ENCODE measurements around the gene SH3TC1.

The SH3TC1 gene

DNA sequence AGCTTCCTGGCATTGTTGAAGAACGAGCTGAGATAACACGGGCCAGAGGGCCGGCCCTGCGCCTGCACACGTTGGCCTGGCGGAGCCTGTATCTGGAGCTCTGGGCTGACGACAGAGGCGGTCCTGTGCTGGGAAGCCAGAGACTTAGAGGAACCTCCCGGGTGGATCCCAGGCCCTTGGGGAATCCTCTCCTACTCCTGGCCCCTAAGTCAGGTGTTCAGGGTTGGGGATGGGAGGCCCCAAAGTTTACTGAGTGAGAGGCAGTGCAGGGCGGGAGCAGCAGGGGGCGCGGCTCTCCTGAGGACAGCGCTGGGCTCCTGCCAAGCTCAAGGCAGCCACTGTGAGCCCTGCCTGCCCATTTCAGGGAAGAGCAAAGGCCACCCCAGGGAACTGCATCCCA is 68.0 kb downstream of the SH3TC1 start:
- DNase-seq = no peak

DNA sequence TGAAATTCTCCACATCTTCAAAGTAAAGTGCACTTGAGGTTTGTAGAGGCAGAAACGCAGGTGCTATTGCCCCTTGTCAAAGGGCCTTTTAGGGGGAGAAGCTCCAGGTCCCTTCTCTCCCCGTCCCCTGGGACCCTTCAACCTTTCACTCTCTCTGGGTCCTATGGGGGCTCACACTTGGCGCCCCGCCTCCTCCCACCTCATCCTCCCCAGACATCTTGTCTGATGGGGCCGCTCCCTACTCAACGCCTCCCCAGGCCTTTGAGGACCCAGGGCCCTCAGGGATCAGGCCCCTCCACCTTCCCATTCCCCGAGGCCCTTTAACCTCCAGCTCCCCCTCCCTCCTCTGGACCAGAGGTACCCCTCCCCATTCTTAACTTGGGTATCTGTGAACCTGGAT is 69.1 kb downstream of the SH3TC1 start:
- no peak for DNase-seq

DNA sequence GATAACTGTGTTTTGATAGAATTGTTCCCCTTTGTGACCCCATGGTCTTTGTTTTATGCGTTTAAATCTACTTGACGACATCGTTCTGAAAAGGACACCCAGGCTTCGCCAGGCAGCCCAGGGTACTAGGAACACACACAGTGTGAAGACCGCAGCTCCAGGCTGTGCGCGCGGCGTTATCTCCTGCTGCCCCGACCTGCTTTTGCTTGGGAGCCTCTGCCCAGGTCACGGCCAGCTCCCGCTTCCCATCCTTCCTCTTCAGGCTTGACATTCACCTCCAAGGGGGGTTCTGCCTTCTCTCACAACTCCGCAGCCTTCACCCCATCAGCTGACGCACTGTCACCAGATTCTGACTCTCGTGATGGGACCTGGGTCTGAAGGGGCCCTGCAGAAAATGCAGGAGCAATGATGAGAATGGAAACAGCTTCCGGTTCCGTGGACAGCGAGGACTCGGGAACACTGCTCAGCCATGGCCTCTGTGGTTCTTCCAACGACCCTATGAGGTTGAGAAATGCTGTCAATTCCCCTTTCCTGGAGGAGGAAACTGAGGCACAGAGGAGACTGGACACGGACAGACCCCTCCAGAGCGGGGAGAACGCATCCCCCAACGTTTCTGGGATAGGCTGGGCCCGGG is 69.9 kb downstream of the SH3TC1 start:
- DNase-seq = no peak

DNA sequence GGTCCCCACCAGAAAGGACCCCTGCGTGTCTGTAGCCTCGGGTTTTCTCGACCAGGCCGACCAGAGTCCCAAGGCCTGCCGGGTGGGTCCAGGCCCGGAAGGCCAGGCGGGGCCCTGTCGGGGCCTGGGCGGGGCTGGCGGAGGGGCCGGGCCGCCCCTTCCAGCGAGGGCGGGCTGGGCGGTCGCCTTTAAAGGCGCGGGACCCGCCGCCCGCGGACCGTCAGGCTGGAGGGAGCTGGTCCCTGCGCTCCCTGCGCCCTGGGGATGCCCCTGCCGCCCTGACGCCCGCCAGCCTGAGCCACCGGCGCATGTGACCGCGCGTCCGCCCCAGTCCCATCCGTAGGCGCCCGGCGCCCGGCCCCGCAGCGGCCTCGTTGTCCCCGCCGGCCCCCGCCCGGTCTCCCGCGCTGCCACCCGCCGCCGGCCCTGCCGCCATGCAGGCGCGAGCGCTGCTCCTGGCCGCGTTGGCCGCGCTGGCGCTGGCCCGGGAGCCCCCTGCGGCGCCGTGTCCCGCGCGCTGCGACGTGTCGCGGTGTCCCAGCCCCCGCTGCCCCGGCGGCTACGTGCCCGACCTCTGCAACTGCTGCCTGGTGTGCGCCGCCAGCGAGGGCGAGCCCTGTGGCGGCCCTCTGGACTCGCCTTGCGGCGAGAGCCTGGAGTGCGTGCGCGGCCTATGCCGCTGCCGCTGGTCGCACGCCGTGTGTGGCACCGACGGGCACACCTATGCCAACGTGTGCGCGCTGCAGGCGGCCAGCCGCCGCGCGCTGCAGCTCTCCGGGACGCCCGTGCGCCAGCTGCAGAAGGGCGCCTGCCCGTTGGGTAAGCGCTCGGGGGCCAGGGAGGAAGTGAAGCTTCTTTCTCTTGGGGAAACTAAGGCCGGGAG is 70.7 kb downstream of the SH3TC1 start, which contains the start of gene HTRA3:
TSS of gene HTRA3 (plus strand) at position 220 of the 883 bp plus-strand sequence. CDS start at position 435, 215 bp downstream.
- DNase-seq = no peak

GRCh38 chr4:8270418-8270771 is 71.3 kb downstream of the SH3TC1 start:
- no peak for DNase-seq

GRCh38 chr4:8270912-8271815 is 72.1 kb downstream of the SH3TC1 start:
- DNase-seq = no peak

GRCh38 chr4:8271821-8272220 is 72.7 kb downstream of the SH3TC1 start:
- no peak for DNase-seq

GRCh38 chr4:8272472-8273428 is 73.7 kb downstream of the SH3TC1 start:
- DNase-seq = no peak

- DNase-seq = no peak
These were observed 74.4 kb downstream of the SH3TC1 start for GRCh38 chr4:8273450-8273849.

DNA sequence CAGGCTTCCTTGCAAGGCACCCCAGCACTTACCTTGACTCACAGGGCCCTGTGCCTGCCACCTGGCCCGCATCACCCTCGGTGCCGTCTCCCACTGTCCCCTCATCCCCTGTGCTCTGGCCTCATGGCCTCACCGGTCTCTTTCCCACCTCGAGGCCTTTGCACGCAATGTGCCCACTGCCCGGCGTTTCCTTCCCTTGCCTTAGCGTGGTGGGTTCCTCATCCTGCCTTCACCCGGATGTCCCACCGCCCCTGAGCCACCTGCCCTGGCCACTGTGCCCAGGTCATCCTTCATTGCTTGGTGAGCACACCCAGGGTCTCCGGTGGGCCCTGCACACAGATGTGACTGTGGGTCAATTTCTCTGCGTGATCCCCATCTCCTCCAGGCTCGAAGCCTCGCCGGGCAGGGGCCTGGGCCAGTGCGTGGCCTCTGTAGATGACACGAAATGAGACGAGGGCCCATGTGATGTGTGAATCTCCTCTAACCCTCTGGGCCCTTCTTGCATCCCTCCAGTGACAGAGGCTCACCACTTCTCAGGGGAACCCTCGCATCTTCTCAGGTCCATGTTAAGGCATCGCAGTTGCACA is 75.1 kb downstream of the SH3TC1 start:
- no peak for DNase-seq

- no peak for DNase-seq
These were observed 75.9 kb downstream of the SH3TC1 start for GRCh38 chr4:8274765-8275547.

GRCh38 chr4:8275548-8275910 is 76.4 kb downstream of the SH3TC1 start:
- no peak for DNase-seq

- DNase-seq = no peak
These were observed 77.5 kb downstream of the SH3TC1 start for GRCh38 chr4:8276358-8277240.

DNA sequence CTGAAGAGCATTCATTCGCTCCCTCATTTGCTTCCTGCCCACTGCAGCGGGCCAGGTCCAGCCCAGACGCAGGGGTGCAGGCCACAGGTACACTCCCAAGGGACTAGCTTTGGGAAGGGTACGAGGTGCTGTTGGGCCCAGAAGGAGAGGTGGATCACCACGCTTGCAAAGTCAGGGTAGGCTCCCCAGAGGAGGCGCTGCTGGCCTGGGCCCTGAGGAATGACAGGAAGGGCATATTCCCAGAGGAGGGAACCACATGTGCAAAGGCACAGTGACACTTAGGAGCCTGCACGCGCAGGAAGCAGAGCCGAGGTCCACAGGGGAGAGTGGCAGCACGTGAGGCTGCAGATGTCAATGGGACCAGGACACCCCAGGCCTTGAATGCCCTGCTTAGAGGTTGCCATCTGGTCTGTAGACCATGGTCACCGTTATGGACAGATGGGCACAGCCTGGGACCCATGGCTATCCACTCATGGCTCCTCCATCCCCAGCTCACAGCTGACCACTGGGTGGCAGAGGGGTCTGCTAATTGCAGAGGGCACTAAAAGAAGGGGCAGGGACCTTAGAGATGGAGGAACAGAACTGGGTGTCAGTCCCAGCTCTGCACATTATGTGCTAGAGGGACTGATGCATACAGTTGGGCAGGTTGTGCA is 78.4 kb downstream of the SH3TC1 start:
- no peak for DNase-seq

DNA sequence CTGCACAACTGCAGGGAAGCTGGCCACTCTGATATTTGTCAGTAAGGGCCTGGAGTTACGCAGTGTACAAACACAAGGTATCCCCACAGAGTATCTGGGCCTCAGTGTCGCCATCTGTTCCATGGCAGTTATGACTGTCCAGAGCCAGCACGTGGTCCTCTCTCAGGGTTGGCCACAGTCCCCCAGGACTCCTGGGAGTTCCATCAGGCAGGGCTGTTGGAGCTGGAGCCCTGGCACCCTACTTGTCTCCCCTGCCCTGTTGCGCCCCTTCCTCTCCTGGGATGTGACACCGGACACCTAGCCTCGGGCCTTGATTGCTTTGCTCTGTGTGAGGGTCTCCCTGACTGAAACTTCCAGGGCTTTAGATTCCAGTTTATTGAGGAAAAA is 78.9 kb downstream of the SH3TC1 start:
- DNase-seq = no peak

GRCh38 chr4:8278421-8279287 is 79.6 kb downstream of the SH3TC1 start:
- DNase-seq = no peak

DNA sequence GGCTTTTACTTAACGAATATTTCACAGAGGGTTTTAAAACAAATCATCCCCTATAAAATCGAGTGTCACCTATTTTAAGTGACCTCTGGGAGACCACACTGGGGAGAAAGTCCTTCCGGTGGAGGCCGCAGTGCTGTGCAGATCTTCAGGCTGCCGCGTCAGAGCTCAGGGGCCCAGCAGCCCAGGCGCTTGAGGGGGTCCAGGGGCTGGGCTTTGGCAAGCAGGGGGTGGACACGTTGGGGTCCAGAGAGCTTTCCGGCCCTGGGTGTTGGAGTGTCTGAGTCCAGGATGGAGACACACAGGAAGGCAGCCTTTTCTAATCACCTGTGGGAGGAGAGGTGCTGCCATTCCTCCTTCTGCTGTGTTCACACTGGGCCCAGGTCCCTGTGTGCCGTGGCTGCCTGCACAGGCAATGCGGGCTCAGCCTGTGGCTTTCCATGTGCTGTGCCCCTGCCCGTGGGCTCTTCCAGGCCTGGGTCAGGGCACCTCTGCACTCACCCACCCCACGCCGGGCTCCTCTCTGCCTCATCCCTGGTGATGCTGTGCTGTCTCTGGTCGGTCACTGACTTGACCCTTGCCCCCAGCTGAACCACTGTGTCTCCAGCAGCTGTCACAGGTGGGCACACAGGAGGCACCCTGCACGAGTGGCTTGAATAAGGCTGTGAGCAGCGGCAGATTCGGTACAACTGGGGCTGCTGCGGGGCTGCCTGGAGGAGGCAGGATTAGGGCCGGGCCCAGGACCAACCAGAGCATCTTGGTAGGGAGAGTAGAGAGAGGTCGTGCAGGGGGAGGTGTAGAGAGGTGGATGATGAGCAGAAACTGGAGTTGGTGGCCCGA is 80.4 kb downstream of the SH3TC1 start:
- no peak for DNase-seq
